Stimulated activated CD4-positive, alpha-beta T cell treated with anti-CD3 and anti-CD28 coated beads, TNF-alpha, amount 100 ng/mL, for 4 hours (primary cell): Measurements from ENCODE around the gene KCNN3.

Source experiments
- DNase-seq, 3 experiments: peaks; one replicate each; pipeline ENCODE4 v3.0.0-alpha.2; 2020; ENCODE audit warnings: low read depth in 3 of 3

Gene KCNN3

DNA sequence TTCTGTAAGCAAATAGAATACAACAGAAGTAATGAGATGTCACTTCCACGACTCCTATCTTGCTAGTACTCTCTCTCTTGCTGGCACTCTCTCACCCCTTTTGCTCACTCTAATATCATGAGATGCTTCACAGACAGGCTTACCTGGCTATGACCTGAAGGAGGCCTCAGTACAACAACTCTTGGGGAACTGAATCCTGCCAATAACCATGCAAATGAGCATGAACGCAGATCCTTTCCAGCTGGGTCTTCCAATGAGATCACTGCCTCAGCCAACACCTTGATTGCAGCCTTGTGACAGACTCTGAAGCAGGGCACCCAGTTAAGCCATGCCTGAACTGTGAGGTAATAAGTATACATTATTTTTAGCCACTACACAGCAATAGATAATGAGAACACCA lies 209.0 kb downstream of the KCNN3 start:
- no peak for DNase-seq

DNA sequence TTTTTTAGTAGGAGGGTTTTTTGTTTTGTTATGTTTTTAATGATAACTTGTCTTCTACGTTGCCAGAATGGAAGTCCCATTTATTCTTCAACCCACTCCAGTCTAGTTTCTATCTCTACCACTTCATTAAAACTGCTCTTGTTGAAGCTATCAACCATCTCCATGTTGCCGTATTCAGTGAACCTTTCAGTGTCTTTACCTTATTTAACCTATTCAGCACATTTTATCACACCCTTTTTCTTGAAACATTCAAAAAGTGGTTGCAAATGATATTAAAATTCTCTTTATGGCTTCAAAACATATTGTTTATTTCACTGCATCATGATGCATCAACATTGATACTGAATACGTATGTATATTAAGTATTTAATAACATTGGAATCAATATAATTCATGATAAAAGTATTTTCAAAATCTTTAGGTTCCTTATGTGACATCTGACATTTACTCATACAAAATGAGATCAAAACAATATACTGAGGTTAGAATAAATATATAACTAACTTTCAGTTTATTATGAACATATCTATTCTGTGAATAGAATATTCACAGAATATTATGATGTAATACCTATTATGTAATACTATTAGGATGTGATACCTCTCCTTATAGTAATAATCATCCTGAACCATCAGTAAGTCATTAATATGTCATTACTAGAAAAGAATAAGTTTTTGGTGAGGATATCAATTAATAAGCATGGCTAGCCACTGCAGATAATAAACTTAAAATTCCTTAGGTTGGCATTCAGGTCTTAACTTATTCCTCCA lies 210.1 kb downstream of the KCNN3 start:
- no peak for DNase-seq

DNA sequence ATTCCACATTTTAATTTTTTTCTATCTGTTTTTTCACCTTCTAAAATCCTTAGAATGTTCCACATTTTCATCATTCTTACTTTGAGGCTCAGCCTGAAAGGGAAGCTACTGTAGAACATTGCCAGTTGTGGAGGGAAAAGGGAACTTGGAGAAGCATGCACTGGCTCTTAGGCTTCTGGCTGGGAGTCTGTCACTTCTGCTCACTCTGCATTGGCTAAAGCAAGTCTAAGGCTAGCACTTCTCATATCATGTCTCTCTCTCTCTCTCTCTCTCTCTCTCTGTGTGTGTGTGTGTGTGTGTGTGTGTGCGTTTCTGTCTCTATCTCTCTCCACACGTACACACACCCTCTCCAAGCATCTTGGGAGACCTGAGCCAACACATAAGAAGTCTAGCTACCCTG lies 212.5 kb downstream of the KCNN3 start:
- no peak for DNase-seq

DNA sequence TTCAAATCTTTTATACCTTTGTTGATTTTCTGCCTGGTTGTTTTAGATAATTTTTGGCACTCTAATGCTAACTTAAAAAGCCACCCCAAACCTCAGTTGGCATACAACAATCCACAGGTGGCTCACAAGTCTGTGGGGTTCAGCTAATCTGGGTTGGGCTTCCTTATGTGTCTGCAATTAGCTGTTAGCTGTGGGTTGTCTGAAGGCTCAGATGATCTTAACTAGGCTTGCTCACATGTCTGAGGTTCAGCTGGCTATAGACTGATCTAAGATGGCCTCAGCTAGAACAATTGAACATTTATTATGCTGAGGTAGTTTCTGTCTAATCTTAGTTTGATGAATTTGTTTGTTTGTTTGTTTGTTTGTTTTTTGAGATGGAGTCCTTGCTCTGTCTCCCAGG lies 217.2 kb downstream of the KCNN3 start:
- no peak for DNase-seq
